ENCODE measurements around the gene WDR18. TPM values are rescaled to one million over a fixed set of nuclear protein-coding genes. Genes with fewer than 3 reads are reported as not detected.

The WDR18 gene
- total RNA-seq, 1 donor from 2014 or later: 69.9 TPM

GRCh38 chr19:991932-992669 lies 8.0 kb downstream of the WDR18 start:
- DNase-seq: no peak

GRCh38 chr19:992670-993055 lies 8.5 kb downstream of the WDR18 start:
- DNase-seq: no peak

- no peak for DNase-seq
Measured at GRCh38 chr19:993361-993830, 9.3 kb downstream of the WDR18 start.

GRCh38 chr19:993831-994393 lies 9.8 kb downstream of the WDR18 start:
- DNase-seq: no peak

- DNase-seq: no peak
Measured at GRCh38 chr19:994516-994915, 10.4 kb downstream of the WDR18 start.

- DNase-seq: no peak
Measured at GRCh38 chr19:995051-995827, 11.1 kb downstream of the WDR18 start.

- DNase-seq: peak; percentile 53
Measured at GRCh38 chr19:996051-996838, 12.1 kb downstream of the WDR18 start.

GRCh38 chr19:998064-998463 lies 13.9 kb downstream of the WDR18 start:
- no peak for DNase-seq

- no peak for DNase-seq
Measured at GRCh38 chr19:999379-999719, 15.2 kb downstream of the WDR18 start.

GRCh38 chr19:1000095-1000494 lies 15.9 kb downstream of the WDR18 start, which contains the start of gene GRIN3B:
TSS of gene GRIN3B (plus strand) at chr19:1000419. CDS start at chr19:1000438, 19 bp downstream.
- DNase-seq: peak; percentile 61

- no peak for DNase-seq
Measured at GRCh38 chr19:1000591-1001537, 16.7 kb downstream of the WDR18 start.

GRCh38 chr19:1001538-1002166 lies 17.5 kb downstream of the WDR18 start:
- DNase-seq: peak; percentile 63

GRCh38 chr19:1002600-1002999 lies 18.5 kb downstream of the WDR18 start:
- no peak for DNase-seq

GRCh38 chr19:1003283-1003682 lies 19.1 kb downstream of the WDR18 start:
- no peak for DNase-seq

- no peak for DNase-seq
Measured at GRCh38 chr19:1004204-1004802, 20.2 kb downstream of the WDR18 start.

GRCh38 chr19:1004803-1005664 lies 20.9 kb downstream of the WDR18 start:
- DNase-seq: no peak

- DNase-seq: no peak
Measured at GRCh38 chr19:1006711-1007398, 22.7 kb downstream of the WDR18 start.

- no peak for DNase-seq
Measured at GRCh38 chr19:1007399-1008251, 23.5 kb downstream of the WDR18 start.

All from dermis blood vessel endothelial cell (primary cell).